GM23338 (cell line): ENCODE measurements around the gene KCNAB2. TPM values are rescaled to one million over a fixed set of nuclear protein-coding genes. Genes with fewer than 3 reads are reported as not detected.

Source experiments
- ATAC-seq: fragments of 200-7000 bp; cut with Tn5 transposase; 3 replicates; pipeline ENCODE4 v1.9.1; 2020
- DNase-seq: peaks from one replicate; pipeline ENCODE4 v3.0.0-alpha.2; 2015; ENCODE audit warnings: low spot score
- H2AFZ ChIP-seq: fragments of 200-600 bp; sonication (generic); 2 replicates; pipeline ENCODE4 v1.8.0; 2016; ENCODE audit warnings: antibody characterized with exemption, mild to moderate bottlenecking, moderate library complexity
- H3F3A ChIP-seq: fragments of 200-600 bp; sonication (generic); replicated peaks from 2 replicates; pipeline ENCODE4 v1.8.0; 2017; ENCODE audit warnings: antibody characterized with exemption, mixed run types, low read depth
- H3K27ac ChIP-seq: fragments of 200-600 bp; sonication (generic); 2 replicates; pipeline ENCODE4 v1.6.1; 2016; ENCODE audit warnings: low read depth
- H3K27me3 ChIP-seq: fragments of 200-600 bp; sonication (generic); 2 replicates; pipeline ENCODE4 v1.8.0; 2016; ENCODE audit warnings: mild to moderate bottlenecking, mixed run types, moderate library complexity; ENCODE audit not compliant: insufficient read depth
- H3K36me3 ChIP-seq: fragments of 200-600 bp; sonication (generic); 2 replicates; pipeline ENCODE4 v1.8.0; 2016; ENCODE audit warnings: mild to moderate bottlenecking; ENCODE audit not compliant: insufficient read depth
- H3K4me1 ChIP-seq: fragments of 200-600 bp; sonication (generic); 2 replicates; pipeline ENCODE4 v1.8.0; 2016; ENCODE audit warnings: mild to moderate bottlenecking, moderate library complexity; ENCODE audit not compliant: insufficient read depth
- H3K4me2 ChIP-seq: fragments of 200-600 bp; sonication (generic); 2 replicates; pipeline ENCODE4 v1.7.1; 2017; ENCODE audit warnings: mixed run types
- H3K4me3 ChIP-seq: fragments of 200-600 bp; sonication (generic); 2 replicates; pipeline ENCODE4 v1.6.1; 2016; ENCODE audit warnings: mixed run types
- H3K79me2 ChIP-seq: fragments of 200-600 bp; sonication (generic); replicated peaks from 2 replicates; pipeline ENCODE4 v1.8.0; 2017; ENCODE audit warnings: mild to moderate bottlenecking; ENCODE audit not compliant: insufficient read depth
- H3K9me2 ChIP-seq: fragments of 200-600 bp; sonication (generic); 2 replicates; pipeline ENCODE4 v1.8.0; 2017; ENCODE audit not compliant: insufficient read depth
- H4K20me1 ChIP-seq: fragments of 200-600 bp; sonication (generic); replicated peaks from 2 replicates; pipeline ENCODE4 v1.8.0; 2017; ENCODE audit warnings: mild to moderate bottlenecking; ENCODE audit not compliant: insufficient read depth
- H3K27ac Mint-ChIP-seq: 2 replicates; pipeline ENCODE4 v1.8.0; 2020; ENCODE audit warnings: inconsistent platforms, mild to moderate bottlenecking, moderate library complexity, mixed read lengths
- H3K27me3 Mint-ChIP-seq: 3 replicates; pipeline ENCODE4 v1.8.0; 2022; ENCODE audit warnings: low read depth, mild to moderate bottlenecking, moderate library complexity, mixed read lengths, inconsistent platforms; ENCODE audit not compliant: insufficient read depth, poor library complexity
- H3K36me3 Mint-ChIP-seq: 3 replicates; pipeline ENCODE4 v1.8.0; 2021; ENCODE audit warnings: low read depth, mild to moderate bottlenecking, inconsistent platforms, moderate library complexity, mixed read lengths
- H3K4me1 Mint-ChIP-seq: 3 replicates; pipeline ENCODE4 v1.8.0; 2020; ENCODE audit warnings: mild to moderate bottlenecking, inconsistent platforms, mixed read lengths
- H3K4me3 Mint-ChIP-seq: 3 replicates; pipeline ENCODE4 v1.8.0; 2021; ENCODE audit warnings: moderate library complexity, mild to moderate bottlenecking, inconsistent platforms, mixed read lengths
- H3K9me3 Mint-ChIP-seq: 3 replicates; pipeline ENCODE4 v1.8.0; 2020; ENCODE audit warnings: moderate library complexity, mild to moderate bottlenecking, inconsistent platforms, mixed read lengths
- CREB1 ChIP-seq: fragments of 250-450 bp; sonication (Bioruptor Pico); IDR thresholded peaks from 2 replicates; pipeline ENCODE4 v1.5.0; 2020; ENCODE audit warnings: low read depth, mild to moderate bottlenecking, moderate library complexity
- EZH2phosphoT487 ChIP-seq: fragments of 200-600 bp; sonication (generic); IDR thresholded peaks from one replicate; pipeline ENCODE4 v1.8.1; 2018; ENCODE audit warnings: antibody characterized with exemption; ENCODE audit not compliant: unreplicated experiment
- JUNB ChIP-seq: IDR thresholded peaks from one replicate; pipeline ENCODE4 v1.6.1; 2016; ENCODE audit warnings: antibody characterized with exemption; ENCODE audit not compliant: unreplicated experiment
- NANOG ChIP-seq: IDR thresholded peaks from 2 replicates; pipeline ENCODE4 v1.6.1; 2016; ENCODE audit warnings: antibody characterized with exemption, borderline replicate concordance
- STAT1 ChIP-seq: IDR thresholded peaks from one replicate; pipeline ENCODE4 v1.6.1; 2016; ENCODE audit warnings: antibody characterized with exemption; ENCODE audit not compliant: unreplicated experiment
- polyA plus RNA-seq: library from polyadenylated mRNA; unstranded; fragments of >200 nt; fragmentation: Nextera tagmentation; extraction: Ambion mirVana; gene quantifications from 2 replicates; pipeline ENCODE4 v1.2.1, GENCODE V29; 2016
- total RNA-seq: library from RNA; depleted of rRNA; stranded (reverse); fragments of >200 nt; shearing (Covaris generic); gene quantifications from 2 replicates; pipeline ENCODE4 v1.2.3, GENCODE V29; 2014
- TF ChIP-seq, protein P1 (sequence below): IDR thresholded peaks from 2 replicates; pipeline ENCODE4 v1.6.1; 2016; ENCODE audit warnings: antibody characterized with exemption
- TF ChIP-seq, protein P2 (sequence below), 2 experiments: fragments of 200-600 bp in 1 of 2; sonication (generic) in 1 of 2; conservative IDR thresholded peaks; 2 replicates each; pipeline versions ENCODE4 v1.5.1 to v1.6.1; 2016 to 2017; ENCODE audit warnings: antibody characterized with exemption in 2 of 2, low read depth in 2 of 2, mild to moderate bottlenecking in 2 of 2, moderate library complexity in 1 of 2

Gene KCNAB2
- total and polyA plus RNA-seq, 2 experiments from 2014 or later = 3.0 to 3.7 TPM

DNA sequence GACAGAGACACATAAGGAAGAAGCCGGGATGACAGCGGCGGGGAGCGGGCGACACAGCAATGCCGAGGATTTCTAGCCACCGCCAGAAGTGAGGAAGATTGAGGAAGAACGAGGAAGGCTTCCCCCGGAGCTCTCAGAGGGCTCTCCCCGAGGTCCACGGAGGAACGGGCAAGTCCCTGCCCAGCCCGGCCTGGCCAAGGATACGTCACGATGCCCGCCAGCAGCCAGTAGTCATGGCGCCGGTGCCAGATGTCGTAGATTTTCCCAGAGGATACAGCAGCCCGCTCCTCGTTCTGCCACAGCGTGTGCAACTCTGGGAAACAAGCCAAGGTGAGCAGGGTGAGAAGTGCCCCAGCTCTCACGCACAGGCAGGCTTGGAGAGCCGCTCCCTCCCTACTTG is 65.9 kb downstream of the KCNAB2 start:
- Histone ChIP-seq H3K27me3 (no peaks in the 10 kb centered on the region), H3K36me3 (no peaks in the 10 kb centered on the region), H2AFZ (no peak overlapping the region), H3K4me1 (no peaks in the 10 kb centered on the region), H3K27ac (no peak overlapping the region), H3K4me3 (no peak overlapping the region), H4K20me1 (no peaks in the 10 kb centered on the region), H3K9me2 (no peaks in the 10 kb centered on the region), H3K79me2 (no peaks in the 10 kb centered on the region), H3K4me2 (no peak overlapping the region), H3F3A (no peaks in the 10 kb centered on the region)
- ATAC-seq (no peak), DNase-seq (no peak)
- Mint-ChIP-seq H3K4me1 (no peaks in the 10 kb centered on the region), H3K27ac (no peak overlapping the region), H3K4me3 (no peak overlapping the region), H3K9me3 (peaks cover under 1% of the 10 kb centered on the region; the same call in 1 of the 3 replicates), H3K27me3 (peaks cover 9% of the 10 kb centered on the region), H3K36me3 (no peaks in the 10 kb centered on the region)
- TF ChIP-seq EZH2phosphoT487 = no peak
- TF ChIP-seq, protein P1, sequence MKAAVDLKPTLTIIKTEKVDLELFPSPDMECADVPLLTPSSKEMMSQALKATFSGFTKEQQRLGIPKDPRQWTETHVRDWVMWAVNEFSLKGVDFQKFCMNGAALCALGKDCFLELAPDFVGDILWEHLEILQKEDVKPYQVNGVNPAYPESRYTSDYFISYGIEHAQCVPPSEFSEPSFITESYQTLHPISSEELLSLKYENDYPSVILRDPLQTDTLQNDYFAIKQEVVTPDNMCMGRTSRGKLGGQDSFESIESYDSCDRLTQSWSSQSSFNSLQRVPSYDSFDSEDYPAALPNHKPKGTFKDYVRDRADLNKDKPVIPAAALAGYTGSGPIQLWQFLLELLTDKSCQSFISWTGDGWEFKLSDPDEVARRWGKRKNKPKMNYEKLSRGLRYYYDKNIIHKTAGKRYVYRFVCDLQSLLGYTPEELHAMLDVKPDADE = no peak

DNA sequence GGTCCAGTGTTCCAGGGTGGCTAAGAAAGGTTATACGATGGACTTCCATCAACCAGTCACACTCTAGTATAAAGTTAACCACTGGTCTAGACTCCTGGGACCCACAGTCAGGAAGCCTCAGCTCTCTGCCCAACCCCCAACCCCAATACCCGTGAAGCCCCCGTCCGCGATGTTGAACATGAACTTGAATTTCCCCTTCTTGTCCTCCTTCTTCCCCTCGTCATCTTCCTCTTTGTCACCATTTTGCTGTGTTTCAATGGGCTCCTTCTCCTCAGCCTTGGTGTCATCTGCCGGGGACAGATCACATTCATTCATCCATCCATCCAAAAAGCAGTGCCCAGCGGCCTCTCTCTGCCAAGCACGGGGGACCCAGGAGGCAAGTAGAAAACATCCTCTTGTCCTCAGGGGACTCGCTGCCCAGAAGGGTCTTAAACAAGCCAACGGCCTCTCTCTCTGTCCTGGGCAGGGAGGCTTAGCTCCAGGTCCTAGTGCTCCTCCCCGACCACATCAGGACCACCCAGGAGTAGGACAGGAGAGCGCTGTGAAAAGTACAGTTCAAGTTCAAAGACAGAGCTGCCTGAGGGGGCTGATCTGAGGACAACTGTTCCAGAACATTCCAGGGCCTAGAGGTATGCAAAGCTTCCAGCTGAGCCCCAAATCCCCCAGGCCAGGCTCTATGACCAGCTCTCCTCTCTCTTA is 66.5 kb downstream of the KCNAB2 start:
- Histone ChIP-seq H2AFZ (no peak overlapping the region), H3K4me1 (no peaks in the 10 kb centered on the region), H3K27ac (no peak overlapping the region), H4K20me1 (no peaks in the 10 kb centered on the region), H3K4me2 (no peak overlapping the region), H3K9me2 (no peaks in the 10 kb centered on the region), H3F3A (no peaks in the 10 kb centered on the region), H3K36me3 (no peaks in the 10 kb centered on the region), H3K27me3 (no peaks in the 10 kb centered on the region), H3K79me2 (no peaks in the 10 kb centered on the region), H3K4me3 (no peak overlapping the region)
- Mint-ChIP-seq H3K9me3 (peaks cover 6% of the 10 kb centered on the region; the same call in 1 of the 3 replicates), H3K27me3 (peaks cover 9% of the 10 kb centered on the region), H3K27ac (no peak overlapping the region), H3K36me3 (no peaks in the 10 kb centered on the region), H3K4me3 (no peak overlapping the region), H3K4me1 (no peaks in the 10 kb centered on the region)
- DNase-seq (no peak), ATAC-seq (peak; percentile 27; the same call in 2 of the 3 replicates)
- TF ChIP-seq STAT1 = no peak
- TF ChIP-seq JUNB = no peak
- TF ChIP-seq, protein P2, sequence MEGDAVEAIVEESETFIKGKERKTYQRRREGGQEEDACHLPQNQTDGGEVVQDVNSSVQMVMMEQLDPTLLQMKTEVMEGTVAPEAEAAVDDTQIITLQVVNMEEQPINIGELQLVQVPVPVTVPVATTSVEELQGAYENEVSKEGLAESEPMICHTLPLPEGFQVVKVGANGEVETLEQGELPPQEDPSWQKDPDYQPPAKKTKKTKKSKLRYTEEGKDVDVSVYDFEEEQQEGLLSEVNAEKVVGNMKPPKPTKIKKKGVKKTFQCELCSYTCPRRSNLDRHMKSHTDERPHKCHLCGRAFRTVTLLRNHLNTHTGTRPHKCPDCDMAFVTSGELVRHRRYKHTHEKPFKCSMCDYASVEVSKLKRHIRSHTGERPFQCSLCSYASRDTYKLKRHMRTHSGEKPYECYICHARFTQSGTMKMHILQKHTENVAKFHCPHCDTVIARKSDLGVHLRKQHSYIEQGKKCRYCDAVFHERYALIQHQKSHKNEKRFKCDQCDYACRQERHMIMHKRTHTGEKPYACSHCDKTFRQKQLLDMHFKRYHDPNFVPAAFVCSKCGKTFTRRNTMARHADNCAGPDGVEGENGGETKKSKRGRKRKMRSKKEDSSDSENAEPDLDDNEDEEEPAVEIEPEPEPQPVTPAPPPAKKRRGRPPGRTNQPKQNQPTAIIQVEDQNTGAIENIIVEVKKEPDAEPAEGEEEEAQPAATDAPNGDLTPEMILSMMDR (conservative IDR thresholded peaks at IDR 0.05; ENCODE audit: low read depth in 2 of 2) = no peak
- no peak for TF ChIP-seq CREB1 (CRISPR knock-in tag)
- TF ChIP-seq NANOG = no peak
- TF ChIP-seq EZH2phosphoT487 = no peak
- TF ChIP-seq, protein P1 = no peak
